Activated T-cell treated with anti-CD3 and anti-CD28 coated beads, Interleukin-2, amount 50 U/mL, for 24 hours (primary cell): ENCODE data around the gene PRPF6.
A peak's percentile ranks its signal among the peaks of the same experiment; 100 is the strongest.

Experiments used
- DNase-seq: peaks from one replicate; pipeline ENCODE4 v3.0.0-alpha.2; 2020
- H3K27ac Mint-ChIP-seq: 2 replicates; pipeline ENCODE4 v1.8.0; 2020; ENCODE audit warnings: mild to moderate bottlenecking, mixed read lengths
- H3K27me3 Mint-ChIP-seq: 2 replicates; pipeline ENCODE4 v1.8.0; 2020; ENCODE audit warnings: mixed read lengths
- H3K36me3 Mint-ChIP-seq: 2 replicates; pipeline ENCODE4 v1.8.0; 2020; ENCODE audit warnings: low read depth, mixed read lengths
- H3K4me1 Mint-ChIP-seq: 2 replicates; pipeline ENCODE4 v1.8.0; 2020; ENCODE audit warnings: low read depth, mixed read lengths
- H3K4me3 Mint-ChIP-seq: 2 replicates; pipeline ENCODE4 v1.8.0; 2020; ENCODE audit warnings: mild to moderate bottlenecking, moderate library complexity, mixed read lengths
- H3K9me3 Mint-ChIP-seq: 2 replicates; pipeline ENCODE4 v1.8.0; 2020; ENCODE audit warnings: mixed read lengths

Gene PRPF6

DNA sequence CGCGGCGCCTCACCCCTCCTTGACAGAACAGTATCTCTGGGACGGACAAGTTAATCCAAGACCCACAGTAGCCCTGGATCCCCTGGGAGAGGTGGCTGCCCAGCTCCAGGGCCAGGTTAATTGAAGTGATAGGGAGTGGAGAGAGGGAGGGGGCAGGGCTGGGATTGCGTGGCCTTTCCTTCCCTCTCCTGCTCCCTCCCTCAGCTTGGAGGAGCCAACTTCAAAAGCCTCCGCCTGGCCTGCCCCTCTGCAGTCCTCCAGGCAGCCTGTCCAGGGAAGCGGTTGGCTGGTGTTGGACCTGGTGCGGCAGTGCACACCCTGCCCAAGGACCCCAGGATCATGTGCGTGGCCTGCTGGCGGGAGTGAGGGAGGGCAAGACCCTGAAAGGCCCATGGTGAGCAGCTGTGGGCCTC lies 55.0 kb downstream of the PRPF6 start, which contains the start of gene C20orf204:
TSS of gene C20orf204 (plus strand) at position 250 of the 413 bp plus-strand sequence. CDS start at position 392, 142 bp downstream.
- Mint-ChIP-seq H3K4me3 (peak within 1 kb of the TSS; percentile 60), H3K27ac (peak within 1 kb of the TSS; percentile 95), H3K4me1 (peaks cover 60% of the 10 kb centered on the region), H3K36me3 (peaks cover 42% of the 10 kb centered on the region), H3K9me3 (no peaks in the 10 kb centered on the region), H3K27me3 (peaks cover 3% of the 10 kb centered on the region)
- DNase-seq, result no peak

- Mint-ChIP-seq H3K4me3 (peak overlapping the region; percentile 12), H3K4me1 (peaks cover 63% of the 10 kb centered on the region), H3K36me3 (peaks cover 36% of the 10 kb centered on the region), H3K27ac (peak overlapping the region; percentile 95), H3K9me3 (no peaks in the 10 kb centered on the region), H3K27me3 (peaks cover 3% of the 10 kb centered on the region)
- DNase-seq, result peak; percentile 39
Observed at GRCh38 chr20:64036346-64037198, 55.6 kb downstream of the PRPF6 start.

- H3K4me1 Mint-ChIP-seq, result peaks cover 65% of the 10 kb centered on the region
- peaks cover 30% of the 10 kb centered on the region for H3K36me3 Mint-ChIP-seq
- H3K4me3 Mint-ChIP-seq, result peak overlapping the region; percentile 24
- H3K27me3 Mint-ChIP-seq, result peaks cover 3% of the 10 kb centered on the region
- no peaks in the 10 kb centered on the region for H3K9me3 Mint-ChIP-seq
- H3K27ac Mint-ChIP-seq, result peak overlapping the region; percentile 95
- DNase-seq, result peak; percentile 42
Observed at GRCh38 chr20:64037199-64037497, 56.2 kb downstream of the PRPF6 start.

DNA sequence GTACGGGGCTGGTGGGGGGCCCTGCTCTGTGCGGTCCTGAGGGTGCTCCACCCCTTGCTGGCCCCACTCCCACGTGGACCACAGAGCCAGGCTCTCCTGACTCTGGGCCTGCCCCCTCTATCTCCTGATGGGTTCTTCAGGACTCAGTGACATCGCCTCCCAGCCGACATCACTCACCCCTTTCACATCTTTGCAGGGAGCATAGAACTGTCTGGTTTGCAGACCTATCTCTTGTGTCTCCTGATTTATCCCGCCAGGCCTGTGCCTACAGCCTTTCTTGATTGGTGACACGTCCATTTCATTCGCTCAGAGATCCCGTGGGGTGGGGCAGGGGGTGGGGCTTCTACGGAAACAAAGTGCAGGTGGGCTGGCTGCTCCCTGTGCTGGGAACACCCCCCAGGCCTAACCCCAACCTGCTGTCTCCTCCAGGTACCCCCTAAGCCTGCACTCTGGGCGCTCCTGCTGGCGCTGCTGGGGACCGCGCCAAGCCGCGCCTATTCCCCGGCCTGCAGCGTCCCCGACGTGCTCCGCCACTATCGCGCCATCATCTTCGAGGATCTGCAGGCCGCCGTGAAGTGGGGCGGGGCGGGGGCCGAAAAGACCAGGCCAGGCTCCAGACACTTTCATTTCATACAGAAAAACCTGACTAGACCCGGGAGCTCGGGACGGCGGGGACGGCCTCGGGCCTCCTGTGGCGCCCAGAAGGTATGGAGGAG lies 56.7 kb downstream of the PRPF6 start:
- peaks cover 3% of the 10 kb centered on the region for H3K27me3 Mint-ChIP-seq
- H3K4me3 Mint-ChIP-seq, result peak overlapping the region; percentile 33
- peaks cover 25% of the 10 kb centered on the region for H3K36me3 Mint-ChIP-seq
- H3K27ac Mint-ChIP-seq, result peak overlapping the region; percentile 31
- no peaks in the 10 kb centered on the region for H3K9me3 Mint-ChIP-seq
- peaks cover 65% of the 10 kb centered on the region for H3K4me1 Mint-ChIP-seq
- peak; percentile 48 for DNase-seq

- Mint-ChIP-seq H3K27me3 (peaks cover 3% of the 10 kb centered on the region), H3K36me3 (peaks cover 20% of the 10 kb centered on the region), H3K9me3 (no peaks in the 10 kb centered on the region), H3K4me1 (peaks cover 65% of the 10 kb centered on the region), H3K4me3 (no peak overlapping the region), H3K27ac (no peak overlapping the region)
- no peak for DNase-seq
Observed at GRCh38 chr20:64038224-64038564, 57.3 kb downstream of the PRPF6 start.

- peaks cover 3% of the 10 kb centered on the region for H3K27me3 Mint-ChIP-seq
- no peak overlapping the region for H3K27ac Mint-ChIP-seq
- H3K4me1 Mint-ChIP-seq, result peaks cover 62% of the 10 kb centered on the region
- peak; percentile 88 for DNase-seq
- H3K9me3 Mint-ChIP-seq, result no peaks in the 10 kb centered on the region
- peaks cover 14% of the 10 kb centered on the region for H3K36me3 Mint-ChIP-seq
- peak overlapping the region; percentile 57 for H3K4me3 Mint-ChIP-seq
Observed at GRCh38 chr20:64038565-64039292, 57.8 kb downstream of the PRPF6 start.

DNA sequence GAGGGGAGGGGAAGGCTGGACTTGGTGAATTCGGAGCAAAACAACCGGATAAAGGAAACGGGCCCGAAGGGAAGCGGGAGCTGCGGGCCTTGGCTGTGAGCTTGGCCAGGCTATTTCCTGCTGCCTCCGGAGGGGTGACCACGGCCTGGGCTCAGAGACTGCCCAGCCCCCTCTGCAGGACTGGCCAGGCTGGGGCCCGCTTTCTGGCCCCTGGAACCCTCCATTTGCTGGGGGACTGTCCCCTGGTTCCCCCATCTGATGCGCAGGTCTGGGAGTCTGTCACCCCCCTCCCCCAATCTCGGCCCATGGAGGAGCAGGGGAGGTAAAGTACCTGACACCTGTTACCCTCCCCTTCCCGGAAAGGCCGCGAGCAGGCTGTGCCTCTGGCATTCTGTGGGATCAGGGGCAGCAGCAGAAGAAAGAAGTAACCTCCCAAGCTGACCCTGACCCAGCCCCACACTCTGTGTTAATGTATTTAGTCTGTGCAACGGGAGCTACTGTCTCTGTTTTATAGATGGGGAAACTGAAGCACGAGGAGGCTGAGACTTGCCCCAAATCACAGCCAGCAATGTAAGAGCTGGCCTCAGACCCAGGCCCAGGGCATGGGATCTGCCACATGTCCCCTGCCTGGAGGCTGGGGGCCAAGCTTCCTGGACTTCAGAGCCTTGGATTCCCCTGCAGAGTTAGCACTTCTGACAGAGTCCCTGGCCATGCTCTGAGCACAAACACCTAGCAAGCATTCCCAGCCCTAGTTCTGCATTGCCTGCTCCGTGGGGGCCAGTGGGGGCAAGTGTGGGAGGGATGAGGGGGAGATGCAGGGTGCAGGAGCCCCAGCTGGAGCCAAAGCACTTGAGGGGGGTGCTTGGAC lies 58.6 kb downstream of the PRPF6 start:
- peaks cover 6% of the 10 kb centered on the region for H3K36me3 Mint-ChIP-seq
- peaks cover 3% of the 10 kb centered on the region for H3K27me3 Mint-ChIP-seq
- no peak overlapping the region for H3K27ac Mint-ChIP-seq
- H3K9me3 Mint-ChIP-seq, result no peaks in the 10 kb centered on the region
- H3K4me1 Mint-ChIP-seq, result peaks cover 54% of the 10 kb centered on the region
- DNase-seq, result peak; percentile 41
- peak overlapping the region; percentile 57 for H3K4me3 Mint-ChIP-seq

- Mint-ChIP-seq H3K36me3 (peaks cover under 1% of the 10 kb centered on the region), H3K4me3 (no peak overlapping the region), H3K9me3 (no peaks in the 10 kb centered on the region), H3K27me3 (peaks cover 5% of the 10 kb centered on the region), H3K27ac (no peak overlapping the region), H3K4me1 (peaks cover 45% of the 10 kb centered on the region)
- no peak for DNase-seq
Observed at GRCh38 chr20:64040231-64041039, 59.5 kb downstream of the PRPF6 start.

DNA sequence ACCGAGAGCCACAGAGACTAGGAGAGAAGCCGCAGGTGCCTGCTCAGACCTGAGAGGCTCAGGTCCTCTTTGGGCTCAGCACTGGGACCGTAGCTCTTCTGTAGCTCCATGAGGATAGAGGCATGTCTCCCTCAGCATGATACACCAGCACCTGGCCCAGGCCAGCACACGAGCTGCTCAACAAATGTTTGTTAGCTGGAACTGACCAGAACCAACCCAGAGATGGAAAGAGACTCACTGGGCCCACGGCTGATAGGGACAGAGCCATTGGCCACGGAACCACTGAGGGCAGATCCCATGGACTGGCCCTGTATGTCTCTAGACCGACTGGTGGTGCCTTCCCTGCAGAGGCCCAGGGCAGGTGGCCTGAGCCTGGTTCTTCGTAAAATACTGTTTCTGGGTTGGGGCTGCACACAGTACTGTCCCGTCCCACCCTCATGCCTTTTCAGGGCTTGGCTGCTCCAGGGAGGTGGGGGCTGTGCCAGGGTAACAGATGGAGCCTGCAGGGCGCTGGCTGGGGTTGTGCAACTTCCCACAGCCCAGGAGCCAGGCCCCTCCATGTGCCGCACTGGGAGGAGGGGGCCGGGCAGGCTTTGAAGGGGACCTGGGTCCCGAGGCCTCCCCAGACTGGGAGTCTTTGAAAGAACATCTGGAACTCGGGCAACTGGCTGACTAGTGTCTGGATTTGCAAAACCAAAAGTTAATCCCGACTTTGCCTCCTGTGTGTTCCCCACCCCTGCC lies 60.3 kb downstream of the PRPF6 start:
- Mint-ChIP-seq H3K27me3 (peaks cover 13% of the 10 kb centered on the region), H3K4me1 (peaks cover 41% of the 10 kb centered on the region), H3K36me3 (no peaks in the 10 kb centered on the region), H3K27ac (peak overlapping the region; percentile 31), H3K9me3 (no peaks in the 10 kb centered on the region), H3K4me3 (peak overlapping the region; percentile 74)
- peak; percentile 41 for DNase-seq

DNA sequence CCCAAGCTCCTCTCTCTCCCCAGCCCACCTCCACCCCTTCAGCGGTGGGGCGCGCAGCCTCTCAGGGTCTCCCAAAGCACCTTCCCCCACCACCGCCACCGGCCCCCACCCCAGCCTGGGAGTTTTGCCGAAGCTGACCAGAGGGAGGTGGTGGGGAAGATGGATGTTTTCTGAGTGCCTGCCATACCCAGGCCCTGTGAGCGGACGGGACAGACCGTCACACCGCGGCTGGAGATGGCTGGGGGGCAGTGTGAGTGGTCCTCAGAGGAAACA lies 60.8 kb downstream of the PRPF6 start:
- peaks cover 36% of the 10 kb centered on the region for H3K4me1 Mint-ChIP-seq
- H3K36me3 Mint-ChIP-seq, result no peaks in the 10 kb centered on the region
- DNase-seq, result no peak
- no peaks in the 10 kb centered on the region for H3K9me3 Mint-ChIP-seq
- peak overlapping the region; percentile 74 for H3K4me3 Mint-ChIP-seq
- H3K27ac Mint-ChIP-seq, result peak overlapping the region; percentile 87
- H3K27me3 Mint-ChIP-seq, result peaks cover 18% of the 10 kb centered on the region

- Mint-ChIP-seq H3K9me3 (no peaks in the 10 kb centered on the region), H3K4me1 (peaks cover 31% of the 10 kb centered on the region), H3K27me3 (peaks cover 23% of the 10 kb centered on the region), H3K27ac (peak overlapping the region; percentile 87), H3K36me3 (no peaks in the 10 kb centered on the region), H3K4me3 (peak overlapping the region; percentile 74)
- peak; percentile 65 for DNase-seq
Observed at GRCh38 chr20:64042054-64042781, 61.3 kb downstream of the PRPF6 start.

DNA sequence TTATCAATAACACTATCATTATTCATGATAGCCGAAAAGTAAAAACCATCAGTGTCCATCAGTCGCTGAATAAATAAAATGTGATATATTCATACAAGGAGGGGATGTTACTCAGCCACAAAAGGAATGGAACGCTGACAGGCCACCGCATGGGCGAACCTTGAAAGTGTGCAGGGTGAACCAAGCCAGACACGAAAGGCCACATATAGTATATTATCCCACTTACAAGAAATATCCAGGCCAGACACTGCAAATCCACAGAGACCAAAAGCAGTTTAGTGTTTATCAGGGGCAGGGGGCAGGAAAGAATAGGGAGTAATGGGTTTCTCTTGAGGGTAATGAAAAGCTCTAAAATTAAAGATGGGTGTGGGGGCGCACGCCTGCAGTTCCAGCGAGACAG lies 62.8 kb downstream of the PRPF6 start:
- DNase-seq, result no peak
- Mint-ChIP-seq H3K27ac (no peak overlapping the region), H3K9me3 (no peaks in the 10 kb centered on the region), H3K36me3 (no peaks in the 10 kb centered on the region), H3K4me3 (peak overlapping the region; percentile 35), H3K27me3 (peaks cover 29% of the 10 kb centered on the region), H3K4me1 (peaks cover 27% of the 10 kb centered on the region)
